AG04449 (cell line): ENCODE measurements around the gene ZMAT5.

Source experiments
- CTCF ChIA-PET: fragments of 350-600 bp; formaldehyde crosslinking; extraction: SDS; loops from one replicate; lab custom pipeline; 2021; ENCODE audit warnings: antibody characterized with exemption; lab: Yijun Ruan, JAX
- POLR2A ChIA-PET: fragments of 400-600, 350-600 bp; formaldehyde crosslinking; extraction: SDS; loops from one replicate; lab custom pipeline; 2020; ENCODE audit warnings: antibody characterized with exemption, inconsistent platforms; lab: Yijun Ruan, JAX
- DNase-seq: peaks from one replicate; pipeline ENCODE4 v3.0.0-alpha.2; 2010; ENCODE audit warnings: low read depth, low spot score
- H3K4me3 ChIP-seq: 2 replicates; pipeline ENCODE4 v1.5.1; 2011; ENCODE audit warnings: low read depth, mild to moderate bottlenecking, control low read depth, low read length
- TF ChIP-seq, protein P1 (sequence below): IDR thresholded peaks from one replicate; pipeline ENCODE4 v1.5.1; 2011; ENCODE audit warnings: mild to moderate bottlenecking, moderate library complexity, low read length, control low read depth, inconsistent platforms; ENCODE audit not compliant: insufficient read depth; ENCODE audit errors: missing control alignments

The ZMAT5 gene, protein sequence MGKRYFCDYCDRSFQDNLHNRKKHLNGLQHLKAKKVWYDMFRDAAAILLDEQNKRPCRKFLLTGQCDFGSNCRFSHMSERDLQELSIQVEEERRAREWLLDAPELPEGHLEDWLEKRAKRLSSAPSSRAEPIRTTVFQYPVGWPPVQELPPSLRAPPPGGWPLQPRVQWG

DNA sequence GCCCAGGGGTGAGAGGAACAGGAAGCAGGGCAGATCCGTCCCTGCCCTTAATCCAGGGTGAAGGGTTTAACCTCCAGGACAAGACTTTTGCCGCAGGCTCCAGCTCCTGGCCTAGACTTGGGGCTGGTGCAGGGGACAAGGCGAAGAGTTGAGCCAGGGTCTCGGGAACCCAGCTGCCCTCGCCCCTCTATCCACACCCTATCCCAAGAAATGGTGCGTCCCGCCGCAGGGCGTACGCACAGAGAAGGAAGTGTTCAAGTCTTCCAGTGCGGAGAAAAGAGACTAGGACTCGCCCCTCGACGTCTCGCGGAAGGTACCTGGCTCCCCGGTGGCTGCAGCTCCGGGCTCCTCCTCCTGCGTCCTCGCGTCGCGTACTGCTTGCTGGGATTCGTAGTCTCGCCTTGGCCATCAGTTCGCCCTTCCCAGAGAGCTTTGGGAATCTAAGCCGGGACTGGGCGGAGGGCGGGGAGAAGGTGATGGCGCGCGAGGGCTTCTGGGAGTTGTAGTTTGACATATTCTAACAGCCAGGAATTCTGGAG, at the start of gene ZMAT5:
Gene ZMAT5, minus strand, starts transcription at position 376 of the 539 bp plus-strand sequence. CDS start 18,463 bp downstream, outside the sequence.
- POLR2A ChIA-PET = interaction anchor here (0.5 to 1.6 kb wide), 2 partner anchors 25 to 229 kb away, joined by 3 read pairs; no protein-coding TSS in a partner anchor
- peak; percentile 74 for DNase-seq
- H3K4me3 ChIP-seq = peak within 1 kb of the TSS; percentile 98
- CTCF ChIA-PET = interaction anchor here (0.8 to 1.8 kb wide), 3 partner anchors 141 to 322 kb away, joined by 3 to 10 read pairs (median 5); no protein-coding TSS in a partner anchor
- TF ChIP-seq, protein P1, sequence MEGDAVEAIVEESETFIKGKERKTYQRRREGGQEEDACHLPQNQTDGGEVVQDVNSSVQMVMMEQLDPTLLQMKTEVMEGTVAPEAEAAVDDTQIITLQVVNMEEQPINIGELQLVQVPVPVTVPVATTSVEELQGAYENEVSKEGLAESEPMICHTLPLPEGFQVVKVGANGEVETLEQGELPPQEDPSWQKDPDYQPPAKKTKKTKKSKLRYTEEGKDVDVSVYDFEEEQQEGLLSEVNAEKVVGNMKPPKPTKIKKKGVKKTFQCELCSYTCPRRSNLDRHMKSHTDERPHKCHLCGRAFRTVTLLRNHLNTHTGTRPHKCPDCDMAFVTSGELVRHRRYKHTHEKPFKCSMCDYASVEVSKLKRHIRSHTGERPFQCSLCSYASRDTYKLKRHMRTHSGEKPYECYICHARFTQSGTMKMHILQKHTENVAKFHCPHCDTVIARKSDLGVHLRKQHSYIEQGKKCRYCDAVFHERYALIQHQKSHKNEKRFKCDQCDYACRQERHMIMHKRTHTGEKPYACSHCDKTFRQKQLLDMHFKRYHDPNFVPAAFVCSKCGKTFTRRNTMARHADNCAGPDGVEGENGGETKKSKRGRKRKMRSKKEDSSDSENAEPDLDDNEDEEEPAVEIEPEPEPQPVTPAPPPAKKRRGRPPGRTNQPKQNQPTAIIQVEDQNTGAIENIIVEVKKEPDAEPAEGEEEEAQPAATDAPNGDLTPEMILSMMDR = no peak

DNA sequence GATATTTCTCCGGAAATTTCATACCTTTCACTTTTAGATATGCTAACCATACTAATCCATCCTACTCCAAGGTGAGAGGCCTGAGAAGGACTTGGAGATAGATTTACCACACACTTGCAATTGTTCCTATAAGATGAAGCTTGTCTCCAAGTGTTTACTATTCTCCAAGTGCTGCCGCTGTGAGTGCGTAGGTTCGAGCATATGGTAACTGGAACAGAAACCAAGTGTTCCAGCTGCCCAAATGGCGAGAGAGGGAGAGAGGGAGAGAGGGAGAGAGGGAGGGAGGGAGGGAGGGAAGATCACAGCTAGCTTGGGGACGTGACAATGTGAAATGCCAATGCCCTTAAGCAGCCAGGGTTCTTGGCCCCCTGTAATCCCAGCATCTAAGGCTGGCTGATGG, 49.7 kb upstream of the ZMAT5 start:
- ChIA-PET POLR2A (no interaction called here), CTCF (interaction anchor here (0.9 kb wide), 1 partner anchor 188 kb away, joined by 3 read pairs; no protein-coding TSS in a partner anchor)

DNA sequence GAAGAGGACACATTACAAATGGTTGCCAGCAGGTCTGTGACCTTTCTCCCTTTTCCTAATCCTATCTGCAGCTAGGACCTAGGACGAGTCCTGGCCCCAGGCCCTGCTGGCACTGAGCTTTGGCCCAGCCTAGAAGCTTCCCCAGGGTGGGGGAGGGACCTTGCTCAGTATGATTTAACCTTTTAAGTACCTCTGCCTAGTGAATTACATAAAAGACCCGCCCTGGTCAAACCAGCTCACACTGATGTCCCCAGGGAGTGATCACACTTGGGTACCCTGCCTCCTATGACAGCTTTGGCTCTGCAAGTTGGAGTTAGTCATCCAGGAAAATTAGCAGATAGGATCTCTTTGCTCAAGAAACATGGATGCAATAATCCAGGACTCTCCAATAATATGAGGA, 49.3 kb upstream of the ZMAT5 start:
- no peak for DNase-seq
- TF ChIP-seq, protein P1 = no peak
- H3K4me3 ChIP-seq = no peak overlapping the region
- POLR2A ChIA-PET = no interaction called here
- CTCF ChIA-PET = interaction anchor here (3.2 kb wide), 1 partner anchor 189 kb away, joined by 15 read pairs; no protein-coding TSS in a partner anchor

More for the DNA sequence above, 49.7 kb upstream of the ZMAT5 start:
- TF ChIP-seq, protein P1 = no peak
- H3K4me3 ChIP-seq = no peak overlapping the region
- no peak for DNase-seq

DNA sequence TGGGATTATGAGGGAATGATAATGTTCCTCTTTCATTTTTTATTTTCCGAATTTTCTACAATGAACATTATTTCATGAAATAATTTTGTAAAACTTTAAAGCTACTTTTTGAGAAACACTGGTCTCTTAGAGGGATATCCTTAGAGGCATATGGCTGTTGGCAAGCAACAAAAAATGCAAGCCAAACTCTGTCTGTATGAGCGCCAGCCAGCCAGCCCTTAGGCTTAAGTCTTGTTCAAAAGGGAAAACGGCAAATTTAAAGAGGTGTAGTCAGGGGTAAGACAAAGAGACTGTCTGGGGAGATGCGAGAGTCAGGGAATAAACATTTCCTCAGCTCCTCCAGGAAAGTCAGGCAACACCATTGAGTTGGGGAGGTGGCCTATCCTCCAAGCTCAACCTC, 48.8 kb upstream of the ZMAT5 start:
- no peak for DNase-seq
- H3K4me3 ChIP-seq = no peak overlapping the region
- TF ChIP-seq, protein P1 = no peak
- ChIA-PET POLR2A (no interaction called here), CTCF (interaction anchor here (3.2 kb wide), 1 partner anchor 190 kb away, joined by 15 read pairs; no protein-coding TSS in a partner anchor)

DNA sequence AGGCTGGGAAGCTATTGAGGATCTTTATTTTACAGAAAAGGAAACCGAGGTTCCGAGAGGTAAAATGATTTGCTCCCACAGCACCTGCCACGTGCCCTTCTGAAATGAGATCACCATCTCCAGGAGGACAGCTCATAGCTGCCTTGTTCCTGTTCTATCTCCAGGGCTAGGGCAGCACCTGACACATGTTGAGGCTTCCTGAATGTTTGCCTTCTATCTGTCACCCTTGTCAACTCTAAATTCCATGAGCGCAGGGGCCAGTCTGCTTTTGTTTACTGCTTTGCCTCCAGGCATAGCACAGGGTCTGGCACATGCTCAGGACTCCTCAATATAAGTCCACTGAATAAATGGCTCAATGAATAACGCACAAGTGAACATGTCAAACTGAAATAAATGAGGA, 47.2 kb upstream of the ZMAT5 start:
- no peak overlapping the region for H3K4me3 ChIP-seq
- CTCF ChIA-PET = interaction anchor here (1.4 to 3.2 kb wide), 3 partner anchors 12 to 275 kb away, joined by 3 to 15 read pairs (median 4); no protein-coding TSS in a partner anchor
- TF ChIP-seq, protein P1 = no peak
- no peak for DNase-seq
- POLR2A ChIA-PET = no interaction called here

DNA sequence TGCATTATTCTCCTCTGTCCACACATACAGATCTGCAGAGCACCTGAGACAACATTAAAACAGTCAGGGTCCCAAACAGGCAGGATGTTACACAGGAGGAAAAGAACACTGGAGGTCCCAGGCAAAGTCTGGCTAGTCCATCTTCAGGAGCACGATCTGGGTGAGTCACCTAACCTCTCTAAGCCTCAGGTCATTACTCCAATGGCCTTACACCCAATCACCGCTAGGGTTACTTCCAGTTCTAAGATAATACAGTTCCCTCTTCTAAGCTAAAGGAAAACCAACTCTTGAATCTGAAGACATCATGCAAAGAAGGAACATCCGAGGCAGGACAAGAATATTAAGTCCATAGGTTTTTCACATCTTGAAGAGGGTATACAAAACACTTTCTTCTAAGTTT, 46.8 kb upstream of the ZMAT5 start:
- TF ChIP-seq, protein P1 = no peak
- DNase-seq = no peak
- POLR2A ChIA-PET = no interaction called here
- CTCF ChIA-PET = interaction anchor here (1.4 to 3.2 kb wide), 3 partner anchors 13 to 275 kb away, joined by 3 to 15 read pairs (median 4); no protein-coding TSS in a partner anchor
- H3K4me3 ChIP-seq = no peak overlapping the region
